Hepatocyte (in vitro differentiated cells): Measurements from ENCODE around the gene FAM174C. TPM values are rescaled to one million over a fixed set of nuclear protein-coding genes. Genes with fewer than 3 reads are reported as not detected.

Experiments used
- DNase-seq: peaks from one replicate; pipeline ENCODE4 v3.0.0-alpha.2; 2016; ENCODE audit warnings: low spot score
- H2AFZ ChIP-seq: fragments of 200-600 bp; sonication (generic); 2 replicates; pipeline ENCODE4 v1.6.0; 2016; ENCODE audit warnings: antibody characterized with exemption, mild to moderate bottlenecking
- H3K27ac ChIP-seq: fragments of 200-600 bp; sonication (generic); 2 replicates; pipeline ENCODE4 v1.5.1; 2016; ENCODE audit warnings: mild to moderate bottlenecking
- H3K27me3 ChIP-seq: fragments of 200-600 bp; sonication (generic); 2 replicates; pipeline ENCODE4 v1.6.1; 2016
- H3K36me3 ChIP-seq: fragments of 200-600 bp; sonication (generic); replicated peaks from 2 replicates; pipeline ENCODE4 v1.5.1; 2016; ENCODE audit warnings: low read depth; ENCODE audit not compliant: insufficient read depth
- H3K4me1 ChIP-seq: fragments of 200-600 bp; sonication (generic); 2 replicates; pipeline ENCODE4 v1.5.1; 2016; ENCODE audit warnings: mild to moderate bottlenecking, moderate library complexity; ENCODE audit not compliant: insufficient read depth
- H3K4me2 ChIP-seq: fragments of 200-600 bp; sonication (generic); 2 replicates; pipeline ENCODE4 v1.6.0; 2016
- H3K4me3 ChIP-seq: fragments of 200-600 bp; sonication (generic); 2 replicates; pipeline ENCODE4 v1.5.1; 2016; ENCODE audit warnings: mild to moderate bottlenecking
- H3K79me2 ChIP-seq: fragments of 200-600 bp; sonication (generic); 2 replicates; pipeline ENCODE4 v1.6.0; 2017; ENCODE audit warnings: mild to moderate bottlenecking
- H3K9me2 ChIP-seq: fragments of 200-600 bp; sonication (generic); replicated peaks from 2 replicates; pipeline ENCODE4 v1.6.0; 2017; ENCODE audit warnings: mild to moderate bottlenecking; ENCODE audit not compliant: insufficient read depth
- H3K9me3 ChIP-seq: fragments of 200-600 bp; sonication (generic); 2 replicates; pipeline ENCODE4 v1.5.1; 2016; ENCODE audit warnings: low read depth, mild to moderate bottlenecking
- H4K20me1 ChIP-seq: fragments of 200-600 bp; sonication (generic); 2 replicates; pipeline ENCODE4 v1.6.0; 2016; ENCODE audit warnings: mild to moderate bottlenecking; ENCODE audit not compliant: insufficient read depth, poor library complexity, severe bottlenecking
- EZH2 ChIP-seq: fragments of 200-600 bp; sonication (generic); IDR thresholded peaks from 2 replicates; pipeline ENCODE4 v1.6.1; 2016; ENCODE audit warnings: antibody characterized with exemption, mild to moderate bottlenecking, borderline replicate concordance
- EZH2phosphoT487 ChIP-seq: fragments of 200-600 bp; sonication (generic); IDR thresholded peaks from one replicate; pipeline ENCODE4 v1.6.1; 2018; ENCODE audit warnings: antibody characterized with exemption, mild to moderate bottlenecking, low read depth, moderate library complexity; ENCODE audit not compliant: unreplicated experiment, severe bottlenecking
- WGBS: methylation state at CpG from one replicate; pipeline ENCODE4 v1.1.6; 2016; ENCODE audit warnings: low lambda C conversion rate; ENCODE audit errors: missing lambda C conversion rate; 5-methylcytosine and 5-hydroxymethylcytosine counted together
- polyA plus RNA-seq: library from polyadenylated mRNA; unstranded; fragments of >200 nt; fragmentation: Nextera tagmentation; extraction: Ambion mirVana; gene quantifications from 2 replicates; pipeline ENCODE4 v1.2.1, GENCODE V29; 2016
- total RNA-seq: library from RNA; depleted of rRNA; stranded (reverse); fragments of >200 nt; gene quantifications from 2 replicates; pipeline ENCODE4 v1.2.3, GENCODE V29; 2014
- TF ChIP-seq, protein P1 (sequence below): fragments of 200-600 bp; sonication (generic); IDR thresholded peaks from 2 replicates; pipeline ENCODE4 v1.5.1; 2016; ENCODE audit warnings: antibody characterized with exemption, mild to moderate bottlenecking; ENCODE audit not compliant: poor library complexity

FAM174C gene
- total and polyA plus RNA-seq, 2 experiments from 2014 or later, result 25.5 to 79.9 TPM

DNA sequence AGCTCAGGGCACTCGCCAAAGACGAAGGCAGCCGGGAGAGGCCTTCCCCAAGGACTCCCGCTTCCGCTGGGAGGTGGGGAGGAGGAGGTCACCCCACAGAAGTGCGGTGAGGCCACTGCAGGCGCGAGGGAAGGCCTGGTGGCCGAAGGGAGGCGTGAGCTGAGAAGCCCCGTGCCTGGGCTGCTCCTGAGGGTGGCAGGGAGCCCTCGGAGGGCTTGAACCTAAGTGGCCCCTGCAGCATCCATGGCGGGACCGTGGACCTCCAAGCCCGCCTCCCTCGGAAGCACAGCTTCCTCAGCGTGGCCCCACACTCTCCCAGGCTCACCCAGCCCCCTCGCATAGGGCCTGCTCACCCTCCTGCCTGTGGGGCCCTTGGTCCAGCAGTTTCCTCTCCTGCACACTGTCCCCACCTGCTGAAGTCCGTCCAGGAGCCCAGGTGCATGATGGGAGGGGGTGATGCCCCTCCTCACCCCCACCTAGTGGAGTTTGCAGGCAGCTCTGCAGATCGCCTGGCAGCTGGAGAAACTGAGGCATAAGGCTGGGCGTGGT, 36.3 kb downstream of the FAM174C start:
- H3K4me2 ChIP-seq, result no peak overlapping the region
- H3K9me3 ChIP-seq, result no peaks in the 10 kb centered on the region
- H3K9me2 ChIP-seq, result no peaks in the 10 kb centered on the region
- no peak for DNase-seq
- no peak overlapping the region for H3K27ac ChIP-seq
- no peak overlapping the region for H2AFZ ChIP-seq
- 82% methylated on average over 21 of the region's 21 CpGs for WGBS
- H4K20me1 ChIP-seq, result no peaks in the 10 kb centered on the region
- H3K4me1 ChIP-seq, result peaks cover 13% of the 10 kb centered on the region
- TF ChIP-seq EZH2 (no peak), EZH2phosphoT487 (no peak)
- TF ChIP-seq, protein P1, sequence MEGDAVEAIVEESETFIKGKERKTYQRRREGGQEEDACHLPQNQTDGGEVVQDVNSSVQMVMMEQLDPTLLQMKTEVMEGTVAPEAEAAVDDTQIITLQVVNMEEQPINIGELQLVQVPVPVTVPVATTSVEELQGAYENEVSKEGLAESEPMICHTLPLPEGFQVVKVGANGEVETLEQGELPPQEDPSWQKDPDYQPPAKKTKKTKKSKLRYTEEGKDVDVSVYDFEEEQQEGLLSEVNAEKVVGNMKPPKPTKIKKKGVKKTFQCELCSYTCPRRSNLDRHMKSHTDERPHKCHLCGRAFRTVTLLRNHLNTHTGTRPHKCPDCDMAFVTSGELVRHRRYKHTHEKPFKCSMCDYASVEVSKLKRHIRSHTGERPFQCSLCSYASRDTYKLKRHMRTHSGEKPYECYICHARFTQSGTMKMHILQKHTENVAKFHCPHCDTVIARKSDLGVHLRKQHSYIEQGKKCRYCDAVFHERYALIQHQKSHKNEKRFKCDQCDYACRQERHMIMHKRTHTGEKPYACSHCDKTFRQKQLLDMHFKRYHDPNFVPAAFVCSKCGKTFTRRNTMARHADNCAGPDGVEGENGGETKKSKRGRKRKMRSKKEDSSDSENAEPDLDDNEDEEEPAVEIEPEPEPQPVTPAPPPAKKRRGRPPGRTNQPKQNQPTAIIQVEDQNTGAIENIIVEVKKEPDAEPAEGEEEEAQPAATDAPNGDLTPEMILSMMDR, result no peak
- H3K27me3 ChIP-seq, result peaks cover 8% of the 10 kb centered on the region
- no peaks in the 10 kb centered on the region for H3K36me3 ChIP-seq
- H3K4me3 ChIP-seq, result no peak overlapping the region
- no peaks in the 10 kb centered on the region for H3K79me2 ChIP-seq

GRCh38 chr19:1312767-1313694, 37.7 kb downstream of the FAM174C start:
- Histone ChIP-seq H3K4me1 (peaks cover 13% of the 10 kb centered on the region), H2AFZ (no peak overlapping the region), H3K27me3 (peaks cover 8% of the 10 kb centered on the region), H4K20me1 (no peaks in the 10 kb centered on the region), H3K9me2 (no peaks in the 10 kb centered on the region), H3K79me2 (no peaks in the 10 kb centered on the region), H3K27ac (no peak overlapping the region), H3K4me2 (no peak overlapping the region), H3K9me3 (no peaks in the 10 kb centered on the region), H3K36me3 (no peaks in the 10 kb centered on the region), H3K4me3 (no peak overlapping the region)
- TF ChIP-seq, protein P1, result no peak
- 83% methylated on average over 38 of the region's 61 CpGs for WGBS
- peak; percentile 58 for DNase-seq

GRCh38 chr19:1313695-1314613, 38.6 kb downstream of the FAM174C start:
- Histone ChIP-seq H3K9me3 (no peaks in the 10 kb centered on the region), H3K4me3 (no peak overlapping the region), H3K4me2 (no peak overlapping the region), H4K20me1 (no peaks in the 10 kb centered on the region), H3K9me2 (no peaks in the 10 kb centered on the region), H3K79me2 (no peaks in the 10 kb centered on the region), H3K36me3 (no peaks in the 10 kb centered on the region), H2AFZ (no peak overlapping the region), H3K4me1 (peaks cover 13% of the 10 kb centered on the region), H3K27me3 (peaks cover 8% of the 10 kb centered on the region), H3K27ac (no peak overlapping the region)
- 80% methylated on average over 32 of the region's 32 CpGs for WGBS
- DNase-seq, result no peak
- TF ChIP-seq EZH2phosphoT487, result no peak
- TF ChIP-seq EZH2, result no peak
- TF ChIP-seq, protein P1, result no peak
